Measurements from ENCODE around the gene FFAR3. TPM values are rescaled to one million over a fixed set of nuclear protein-coding genes. Genes with fewer than 3 reads are reported as not detected.

The FFAR3 gene, protein sequence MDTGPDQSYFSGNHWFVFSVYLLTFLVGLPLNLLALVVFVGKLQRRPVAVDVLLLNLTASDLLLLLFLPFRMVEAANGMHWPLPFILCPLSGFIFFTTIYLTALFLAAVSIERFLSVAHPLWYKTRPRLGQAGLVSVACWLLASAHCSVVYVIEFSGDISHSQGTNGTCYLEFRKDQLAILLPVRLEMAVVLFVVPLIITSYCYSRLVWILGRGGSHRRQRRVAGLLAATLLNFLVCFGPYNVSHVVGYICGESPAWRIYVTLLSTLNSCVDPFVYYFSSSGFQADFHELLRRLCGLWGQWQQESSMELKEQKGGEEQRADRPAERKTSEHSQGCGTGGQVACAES
- under 1 TPM in 2 of 3 donors, not detected in 1; 0.16 to 0.33 TPM for total RNA-seq

- Histone ChIP-seq H3K4me1 (no peaks in the 10 kb centered on the region), H3K36me3 (no peaks in the 10 kb centered on the region), H3K27ac (no peak within 1 kb of the TSS), H3K27me3 (peaks cover 0 to 3% of the 10 kb centered on the region in 2 donors), H3K4me3 (no peak within 1 kb of the TSS), H3K9me3 (no peaks in the 10 kb centered on the region)
- intact Hi-C loops (cut with DNase I; ENCODE audit: low total_unique reads) = no loop called here
- DNase-seq (ENCODE audit: low spot score in 2 of 2) = peak in 1 of 2 donors; percentile 31
- TF ChIP-seq CTCF (IDR thresholded peaks at IDR 0.05) (no peak), POLR2A (IDR thresholded peaks at IDR 0.05) (no peak), POLR2AphosphoS5 (IDR thresholded peaks at IDR 0.05) (no peak)
These were observed at the start of gene FFAR3 for GRCh38 chr19:35357867-35358573. FFAR3 (plus strand) TSS chr19:35358460; CDS start chr19:35358891, 431 bp downstream.

- no peak for TF ChIP-seq CTCF (IDR thresholded peaks at IDR 0.05)
- no peak for TF ChIP-seq POLR2AphosphoS5 (IDR thresholded peaks at IDR 0.05)
- TF ChIP-seq POLR2A (IDR thresholded peaks at IDR 0.05) = no peak
- peak overlapping the region in 1 of 2 donors; percentile 36 for H3K27ac ChIP-seq
- H3K4me3 ChIP-seq = no peak overlapping the region
- H3K4me1 ChIP-seq = peaks cover 0 to 5% of the 10 kb centered on the region in 2 donors
- H3K36me3 ChIP-seq = no peaks in the 10 kb centered on the region
- H3K27me3 ChIP-seq = no peaks in the 10 kb centered on the region
- intact Hi-C loops (cut with DNase I; ENCODE audit: low total_unique reads) = no loop called here
- DNase-seq (ENCODE audit: low spot score in 2 of 2) = no peak
- no peaks in the 10 kb centered on the region for H3K9me3 ChIP-seq
These were observed 49.4 kb upstream of the FFAR3 start for GRCh38 chr19:35308910-35309309.

- Histone ChIP-seq H3K4me1 (peaks cover 0 to 5% of the 10 kb centered on the region in 2 donors), H3K27ac (peak overlapping the region in 1 of 2 donors; percentile 36), H3K9me3 (no peaks in the 10 kb centered on the region), H3K4me3 (peak overlapping the region in 1 of 3 donors; percentile 32), H3K27me3 (no peaks in the 10 kb centered on the region), H3K36me3 (no peaks in the 10 kb centered on the region)
- peak in 1 of 2 donors; percentile 53 for DNase-seq (ENCODE audit: low spot score in 2 of 2)
- TF ChIP-seq POLR2AphosphoS5 (IDR thresholded peaks at IDR 0.05) (no peak), POLR2A (IDR thresholded peaks at IDR 0.05) (no peak), CTCF (IDR thresholded peaks at IDR 0.05) (no peak)
- intact Hi-C loops (cut with DNase I; ENCODE audit: low total_unique reads) = no loop called here
These were observed 48.6 kb upstream of the FFAR3 start for GRCh38 chr19:35309481-35310279.

- no peaks in the 10 kb centered on the region for H3K9me3 ChIP-seq
- H3K36me3 ChIP-seq = no peaks in the 10 kb centered on the region
- H3K27me3 ChIP-seq = no peaks in the 10 kb centered on the region
- TF ChIP-seq CTCF (IDR thresholded peaks at IDR 0.05) = no peak
- no peak for TF ChIP-seq POLR2AphosphoS5 (IDR thresholded peaks at IDR 0.05)
- TF ChIP-seq POLR2A (IDR thresholded peaks at IDR 0.05) = no peak
- H3K4me3 ChIP-seq = peak overlapping the region in 1 of 3 donors; percentile 32
- DNase-seq (ENCODE audit: low spot score in 2 of 2) = no peak
- H3K4me1 ChIP-seq = peaks cover 0 to 5% of the 10 kb centered on the region in 2 donors
- intact Hi-C loops (cut with DNase I; ENCODE audit: low total_unique reads) = no loop called here
- H3K27ac ChIP-seq = peak overlapping the region in 1 of 2 donors; percentile 17
These were observed 47.9 kb upstream of the FFAR3 start for GRCh38 chr19:35310331-35310730.
